Epidermal melanocyte (primary cell): ENCODE results near the gene FBXW5.

ENCODE experiments used
- DNase-seq: peaks from one replicate; pipeline ENCODE4 v3.0.0; 2011; ENCODE audit warnings: low spot score; ENCODE audit not compliant: insufficient read length

FBXW5 gene

GRCh38 chr9:136910901-136911245 is 33.7 kb downstream of the FBXW5 start:
- DNase-seq = no peak

DNA sequence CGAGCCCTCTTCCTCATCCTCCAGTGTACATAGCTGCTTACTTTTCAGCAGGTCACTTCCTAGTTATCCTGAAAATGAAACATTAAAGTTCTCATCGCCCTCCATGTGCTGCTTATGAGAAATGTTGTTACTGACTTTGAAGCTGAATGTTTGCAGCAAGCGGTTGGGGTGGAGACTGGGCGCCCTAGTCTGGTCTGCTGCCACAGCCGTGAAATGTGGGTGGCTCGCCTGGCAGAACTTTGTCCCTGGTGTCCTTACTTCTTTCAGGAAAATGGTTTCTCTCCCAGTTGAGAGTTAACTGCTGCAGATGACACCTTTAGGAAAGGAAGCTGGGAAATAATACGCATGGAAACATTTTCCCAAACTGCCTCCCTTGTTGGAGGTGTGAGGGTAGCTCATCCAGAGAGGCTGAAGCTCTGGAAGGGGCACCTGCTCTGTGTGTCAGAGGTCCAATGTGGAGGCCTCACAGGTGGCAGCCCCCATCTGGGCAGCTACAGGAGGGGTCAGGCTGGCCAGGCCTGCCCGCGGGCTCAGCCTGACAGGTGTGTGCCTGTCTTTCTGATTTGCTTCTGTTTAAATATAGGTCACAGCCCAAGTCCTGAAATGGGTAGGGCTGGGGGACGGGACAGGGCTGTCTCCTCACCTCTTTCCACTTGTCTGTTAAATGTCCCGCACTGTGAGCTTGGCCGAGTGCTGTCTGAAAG is 34.2 kb downstream of the FBXW5 start:
- DNase-seq = no peak

DNA sequence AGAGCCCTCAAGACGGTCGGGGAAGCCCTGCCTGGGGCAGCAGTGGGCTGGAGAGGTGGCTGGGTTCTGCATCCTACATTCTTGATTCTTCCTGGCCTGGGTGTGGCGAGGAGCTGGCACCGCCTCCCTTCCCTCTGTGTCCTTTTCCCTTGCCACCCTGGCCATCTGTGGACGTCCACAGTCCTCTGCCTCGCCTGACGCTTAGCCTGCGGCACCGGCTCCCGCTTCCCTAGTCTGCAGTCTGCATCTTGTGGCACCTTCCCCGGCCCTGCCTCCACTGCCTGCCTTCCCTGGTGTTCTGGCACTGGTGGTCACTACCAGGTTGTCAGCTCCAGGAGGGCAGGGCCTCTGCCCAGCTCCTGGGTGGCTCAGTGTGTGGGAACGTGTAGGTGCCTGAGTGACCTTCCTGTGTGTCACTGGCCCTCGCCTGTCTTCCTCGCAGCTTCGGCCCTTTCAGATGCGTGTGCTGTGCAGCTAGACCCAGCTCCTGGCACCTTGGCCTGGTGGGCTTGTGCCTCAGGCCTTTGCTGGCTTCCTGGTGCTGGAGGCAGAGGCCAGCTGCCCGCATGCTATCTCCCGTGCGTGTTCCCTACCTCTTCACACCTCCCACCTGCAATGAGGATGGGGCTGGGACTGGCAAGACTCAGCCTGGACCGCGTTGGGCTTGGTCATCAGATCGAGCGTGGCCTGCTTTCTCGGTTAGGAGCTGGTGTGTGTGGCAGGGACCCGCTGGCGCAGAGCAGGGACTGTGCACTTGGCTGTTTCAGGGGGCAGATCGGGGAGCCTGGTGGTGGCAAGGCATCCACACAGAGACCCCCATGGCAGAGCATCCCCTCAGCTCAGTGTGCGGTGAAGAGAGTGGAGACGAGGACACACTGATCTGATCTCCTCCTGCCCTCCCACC is 37.3 kb downstream of the FBXW5 start:
- no peak for DNase-seq

GRCh38 chr9:136906266-136906665 is 38.3 kb downstream of the FBXW5 start:
- no peak for DNase-seq

DNA sequence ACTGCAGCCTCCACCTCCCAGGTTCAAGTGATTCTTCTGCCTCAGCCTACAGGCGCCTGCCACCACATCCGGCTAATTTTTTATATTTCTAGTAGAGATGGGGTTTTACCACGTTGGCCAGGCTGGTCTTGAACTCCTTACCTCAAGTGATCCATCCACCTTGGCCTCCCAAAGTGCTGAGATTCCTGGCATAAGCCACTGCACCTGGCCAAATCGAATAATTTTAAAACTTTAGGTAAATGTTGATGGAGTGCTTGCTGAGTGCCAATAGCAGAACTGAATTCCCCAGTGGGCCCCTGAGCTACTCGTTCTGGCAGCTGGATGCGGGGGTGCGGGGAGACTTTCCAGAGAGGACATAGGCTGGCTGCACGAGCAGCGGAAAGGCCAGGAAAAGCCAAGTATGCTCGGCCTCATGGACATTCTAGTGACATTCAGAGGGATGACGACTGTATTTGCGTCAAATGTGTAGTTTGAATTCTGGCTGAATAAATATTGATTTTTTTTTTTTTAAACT is 41.4 kb downstream of the FBXW5 start:
- DNase-seq = no peak

DNA sequence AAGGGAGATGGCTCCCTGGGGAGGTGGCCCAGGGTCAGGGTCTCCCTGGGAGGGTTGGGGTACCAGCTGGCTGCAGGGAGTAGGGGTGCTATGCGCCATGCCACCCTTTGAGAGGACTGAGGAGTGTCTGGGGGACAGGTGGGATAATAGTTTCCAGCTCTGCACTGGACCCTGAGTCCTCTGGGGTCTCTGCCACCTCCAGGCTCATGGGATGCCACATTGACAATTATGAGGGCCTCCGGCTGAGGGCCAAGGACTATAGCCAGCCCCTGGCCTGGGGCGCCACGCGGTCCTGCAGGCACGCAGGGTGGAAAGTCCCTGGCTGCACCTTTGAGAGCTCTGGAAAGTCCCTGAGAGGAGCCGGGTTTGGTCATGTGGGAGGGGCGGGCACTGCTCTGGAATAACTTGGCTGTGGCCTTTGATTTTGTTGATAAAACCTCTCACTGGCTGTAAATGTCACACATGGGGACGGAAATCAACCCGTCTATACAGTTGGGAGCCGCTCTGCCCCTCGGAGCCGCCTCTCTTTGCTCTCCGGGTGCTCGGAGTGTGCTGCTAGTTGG is 42.2 kb downstream of the FBXW5 start:
- no peak for DNase-seq

DNA sequence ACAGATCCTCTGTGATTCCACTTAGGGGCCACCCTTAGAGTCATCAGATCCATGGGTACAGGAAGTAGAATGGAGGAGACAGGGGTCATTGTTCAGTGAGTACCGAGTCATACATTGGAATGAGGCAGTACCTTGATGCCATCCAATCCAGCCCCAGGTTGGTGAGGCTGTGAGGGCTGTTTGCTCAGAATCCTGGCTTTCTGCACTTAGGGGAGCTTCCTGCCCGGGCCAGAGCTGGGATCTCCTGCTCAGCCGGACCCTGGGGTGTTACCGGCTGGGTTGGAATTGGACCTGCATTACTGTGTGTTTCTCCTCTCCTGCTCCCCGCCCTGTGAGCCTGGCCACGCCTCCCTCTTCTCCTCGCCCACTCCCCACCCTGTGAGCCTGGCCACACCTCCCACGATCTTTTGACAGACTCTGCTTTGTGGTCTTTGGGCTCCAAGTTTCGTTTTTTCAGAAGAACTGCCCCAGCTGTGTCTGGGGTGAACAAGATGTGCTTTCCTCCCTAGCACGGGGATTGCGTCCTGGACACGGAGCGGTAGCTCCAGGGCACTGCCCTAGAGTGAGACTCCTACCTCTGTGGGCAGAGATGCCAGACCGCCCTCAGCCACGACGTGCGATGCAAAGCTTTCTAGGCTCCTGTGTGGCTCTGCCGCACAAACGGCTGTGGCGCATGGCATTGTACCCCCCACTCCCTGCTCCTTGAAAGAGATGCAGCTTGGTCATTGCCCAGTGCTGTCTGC is 42.9 kb downstream of the FBXW5 start:
- peak; percentile 84 for DNase-seq

GRCh38 chr9:136900988-136901515 is 43.5 kb downstream of the FBXW5 start:
- DNase-seq = no peak

- no peak for DNase-seq
These were observed 44.0 kb downstream of the FBXW5 start for GRCh38 chr9:136900556-136900955.

DNA sequence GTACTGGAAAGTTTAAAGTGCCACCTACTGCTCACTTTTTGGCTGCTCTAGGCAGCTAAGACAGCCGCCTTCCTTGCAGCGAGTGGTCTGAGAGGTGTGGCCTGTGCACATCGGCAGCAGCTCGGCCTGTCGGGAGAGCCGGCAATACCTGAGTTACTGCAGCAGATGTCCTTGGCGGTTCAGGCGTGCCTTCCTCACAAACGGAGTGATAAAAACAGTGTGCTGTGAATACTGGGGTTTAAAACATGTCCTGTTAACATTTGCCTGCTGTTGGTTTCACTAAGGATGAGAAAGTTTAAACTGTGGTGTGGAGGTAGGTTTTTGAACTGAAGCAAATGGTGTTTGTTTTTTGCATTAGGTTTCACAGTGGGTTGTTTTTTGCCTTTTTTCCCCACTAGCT is 45.3 kb downstream of the FBXW5 start:
- no peak for DNase-seq

GRCh38 chr9:136898483-136899100 is 45.9 kb downstream of the FBXW5 start:
- no peak for DNase-seq

DNA sequence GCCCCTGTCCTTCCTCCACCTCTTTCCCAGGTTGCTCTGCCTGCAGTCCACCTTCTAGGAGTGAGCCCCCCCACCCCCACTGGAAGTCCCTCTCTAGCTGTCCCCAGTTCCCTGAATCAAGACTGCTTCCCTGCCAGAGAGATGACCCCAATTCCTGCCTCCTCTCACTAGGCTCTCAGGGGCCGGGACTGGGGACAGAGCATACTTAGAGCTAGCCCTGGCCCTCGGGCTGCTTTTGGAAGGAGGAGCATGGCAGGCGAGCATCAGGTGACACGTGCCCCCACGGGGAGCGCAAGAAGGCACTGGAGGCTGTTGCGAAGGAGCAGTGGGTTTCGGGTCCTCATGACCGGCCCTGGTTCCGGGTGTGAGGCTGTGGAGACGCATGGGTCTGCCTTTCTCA is 48.5 kb downstream of the FBXW5 start:
- no peak for DNase-seq

GRCh38 chr9:136890661-136891060 is 53.9 kb downstream of the FBXW5 start:
- no peak for DNase-seq
